ENCODE measurements around the gene HMG20A.

Gene HMG20A

GRCh38 chr15:77483425-77484140 lies 62.9 kb downstream of the HMG20A start:
- H3K9me3 ChIP-seq (ENCODE audit: control insufficient read depth in 5 of 5, low read length in 5 of 5): no peaks in the 10 kb centered on the region
- H3K36me3 ChIP-seq (ENCODE audit: control insufficient read depth in 5 of 5, insufficient read depth in 5 of 5, low read length in 5 of 5): peaks cover 24 to 43% (median 30%) of the 10 kb centered on the region in 5 donors

GRCh38 chr15:77484994-77485393 lies 64.3 kb downstream of the HMG20A start:
- Histone ChIP-seq H3K27me3 (ENCODE audit: control insufficient read depth in 5 of 5, insufficient read depth in 4 of 5, low read length in 5 of 5) (no peaks in the 10 kb centered on the region), H3K27ac (ENCODE audit: low read depth, low read length) (no peak overlapping the region), H3K4me1 (ENCODE audit: control insufficient read depth in 5 of 5, insufficient read depth in 5 of 5, low read length in 5 of 5) (peaks cover 2 to 37% (median 21%) of the 10 kb centered on the region in 5 donors), H3K9me3 (ENCODE audit: control insufficient read depth in 5 of 5, low read length in 5 of 5) (no peaks in the 10 kb centered on the region), H3K36me3 (ENCODE audit: control insufficient read depth in 5 of 5, insufficient read depth in 5 of 5, low read length in 5 of 5) (peaks cover 17 to 30% (median 19%) of the 10 kb centered on the region in 5 donors), H3K9ac (ENCODE audit: low read length in 5 of 5) (no peak overlapping the region), H3K4me3 (ENCODE audit: low read depth in 1 of 5, low read length in 5 of 5) (no peak overlapping the region)

More at GRCh38 chr15:77483425-77484140, 62.9 kb downstream of the HMG20A start:
- Histone ChIP-seq H3K27me3 (ENCODE audit: control insufficient read depth in 5 of 5, insufficient read depth in 4 of 5, low read length in 5 of 5) (no peaks in the 10 kb centered on the region), H3K27ac (ENCODE audit: low read depth, low read length) (no peak overlapping the region), H3K4me3 (ENCODE audit: low read depth in 1 of 5, low read length in 5 of 5) (no peak overlapping the region), H3K9ac (ENCODE audit: low read length in 5 of 5) (no peak overlapping the region), H3K4me1 (ENCODE audit: control insufficient read depth in 5 of 5, insufficient read depth in 5 of 5, low read length in 5 of 5) (peaks cover 2 to 37% (median 21%) of the 10 kb centered on the region in 5 donors)

DNA sequence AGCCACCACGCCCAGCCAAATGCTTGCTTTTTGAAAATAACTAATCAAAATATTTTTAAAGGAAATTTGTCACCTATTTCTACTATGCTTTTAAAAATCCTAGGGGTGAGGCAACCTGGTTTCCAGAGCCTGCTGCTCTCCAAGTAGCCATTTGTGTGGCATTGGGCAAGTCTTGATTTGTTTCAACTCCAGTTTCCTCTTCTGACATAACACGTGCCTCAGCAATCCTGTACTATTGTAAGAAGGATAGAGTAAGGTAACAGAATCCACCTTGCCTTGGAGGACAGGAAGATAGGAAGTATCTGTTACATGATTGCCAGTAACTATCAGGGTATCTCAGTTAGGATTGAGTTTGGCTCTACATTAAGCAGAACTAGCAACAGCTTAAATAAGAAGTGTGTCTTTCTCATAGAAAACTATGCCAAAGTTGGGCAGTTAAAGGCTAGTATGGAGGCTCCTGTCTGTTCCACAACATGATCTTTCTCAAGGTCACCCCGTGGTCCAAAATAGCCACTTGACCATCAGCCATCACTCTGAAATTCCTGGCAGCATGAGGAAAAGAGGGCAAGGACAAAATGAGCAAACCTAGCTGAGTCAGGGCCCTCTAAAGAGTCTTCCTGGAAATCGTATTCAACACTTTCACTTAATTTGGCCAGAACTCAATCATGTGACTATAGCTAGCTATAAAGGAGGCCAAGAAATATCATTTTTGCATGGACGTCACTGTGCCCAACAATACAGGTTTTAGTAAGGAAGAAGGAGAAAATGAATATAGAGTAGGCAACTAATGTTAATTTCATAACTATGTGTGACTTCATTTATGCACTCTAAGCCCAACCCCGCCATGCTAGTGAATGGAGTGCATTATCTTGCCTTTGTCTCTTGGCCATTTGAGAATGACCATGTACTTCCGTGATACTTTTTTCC lies 66.1 kb downstream of the HMG20A start:
- H3K4me1 ChIP-seq (ENCODE audit: control insufficient read depth in 5 of 5, insufficient read depth in 5 of 5, low read length in 5 of 5): peaks cover 2 to 34% (median 21%) of the 10 kb centered on the region in 5 donors
- no peaks in the 10 kb centered on the region for H3K27me3 ChIP-seq (ENCODE audit: control insufficient read depth in 5 of 5, insufficient read depth in 4 of 5, low read length in 5 of 5)
- H3K36me3 ChIP-seq (ENCODE audit: control insufficient read depth in 5 of 5, insufficient read depth in 5 of 5, low read length in 5 of 5): peaks cover 13 to 24% (median 19%) of the 10 kb centered on the region in 5 donors
- no peaks in the 10 kb centered on the region for H3K9me3 ChIP-seq (ENCODE audit: control insufficient read depth in 5 of 5, low read length in 5 of 5)
- peak overlapping the region; percentile 42 for H3K27ac ChIP-seq (ENCODE audit: low read depth, low read length)
- H3K4me3 ChIP-seq (ENCODE audit: low read depth in 1 of 5, low read length in 5 of 5): no peak overlapping the region
- no peak overlapping the region for H3K9ac ChIP-seq (ENCODE audit: low read length in 5 of 5)

DNA sequence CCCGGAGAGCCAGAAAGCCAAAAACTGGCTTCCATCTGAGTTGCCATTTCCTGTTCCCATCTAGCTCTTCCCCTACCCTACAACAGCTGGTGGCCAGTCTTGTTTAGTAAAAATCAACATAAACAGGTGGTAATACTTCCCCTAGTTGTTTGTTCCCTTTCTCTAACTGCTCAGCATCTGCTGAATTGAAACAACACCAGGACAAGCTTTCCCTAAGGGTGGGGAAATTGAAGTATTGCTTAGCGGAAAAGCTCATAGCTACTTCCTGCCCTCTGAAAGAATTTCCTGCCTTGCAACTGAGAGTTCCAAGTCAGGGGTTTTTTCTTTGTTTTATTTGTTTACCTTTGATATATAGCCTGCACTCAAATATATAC lies 66.8 kb downstream of the HMG20A start:
- Histone ChIP-seq H3K4me3 (ENCODE audit: low read depth in 1 of 5, low read length in 5 of 5) (no peak overlapping the region), H3K9ac (ENCODE audit: low read length in 5 of 5) (no peak overlapping the region), H3K9me3 (ENCODE audit: control insufficient read depth in 5 of 5, low read length in 5 of 5) (no peaks in the 10 kb centered on the region), H3K4me1 (ENCODE audit: control insufficient read depth in 5 of 5, insufficient read depth in 5 of 5, low read length in 5 of 5) (peaks cover 2 to 27% (median 20%) of the 10 kb centered on the region in 5 donors), H3K27ac (ENCODE audit: low read depth, low read length) (peak overlapping the region; percentile 42), H3K36me3 (ENCODE audit: control insufficient read depth in 5 of 5, insufficient read depth in 5 of 5, low read length in 5 of 5) (peaks cover 9 to 24% (median 19%) of the 10 kb centered on the region in 5 donors), H3K27me3 (ENCODE audit: control insufficient read depth in 5 of 5, insufficient read depth in 4 of 5, low read length in 5 of 5) (no peaks in the 10 kb centered on the region)

DNA sequence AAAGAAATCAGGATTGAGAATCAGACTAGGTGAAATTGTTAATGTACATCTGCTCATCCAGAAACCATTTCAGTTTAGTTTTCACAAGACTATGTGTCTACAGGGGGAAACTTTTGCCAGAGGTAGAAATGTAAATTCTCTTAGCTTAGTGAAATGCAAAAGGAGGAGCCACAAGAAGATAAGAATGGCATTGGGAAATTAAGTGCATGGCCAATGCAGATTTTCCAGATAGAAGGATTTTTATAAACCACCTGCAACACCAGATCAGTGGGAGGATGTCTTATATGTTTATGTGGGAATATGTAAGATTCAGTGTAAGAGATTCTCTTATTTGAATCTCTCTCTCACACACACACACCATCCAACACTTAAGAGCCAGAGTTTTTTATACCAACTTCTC lies 67.2 kb downstream of the HMG20A start:
- no peaks in the 10 kb centered on the region for H3K9me3 ChIP-seq (ENCODE audit: control insufficient read depth in 5 of 5, low read length in 5 of 5)
- H3K4me1 ChIP-seq (ENCODE audit: control insufficient read depth in 5 of 5, insufficient read depth in 5 of 5, low read length in 5 of 5): peaks cover 2 to 23% (median 16%) of the 10 kb centered on the region in 5 donors
- no peak overlapping the region for H3K9ac ChIP-seq (ENCODE audit: low read length in 5 of 5)
- H3K27me3 ChIP-seq (ENCODE audit: control insufficient read depth in 5 of 5, insufficient read depth in 4 of 5, low read length in 5 of 5): no peaks in the 10 kb centered on the region
- peaks cover 5 to 21% (median 19%) of the 10 kb centered on the region in 5 donors for H3K36me3 ChIP-seq (ENCODE audit: control insufficient read depth in 5 of 5, insufficient read depth in 5 of 5, low read length in 5 of 5)
- H3K4me3 ChIP-seq (ENCODE audit: low read depth in 1 of 5, low read length in 5 of 5): no peak overlapping the region
- peak overlapping the region; percentile 42 for H3K27ac ChIP-seq (ENCODE audit: low read depth, low read length)

GRCh38 chr15:77489647-77490046 lies 69.0 kb downstream of the HMG20A start:
- H3K27me3 ChIP-seq (ENCODE audit: control insufficient read depth in 5 of 5, insufficient read depth in 4 of 5, low read length in 5 of 5): no peaks in the 10 kb centered on the region
- no peak overlapping the region for H3K4me3 ChIP-seq (ENCODE audit: low read depth in 1 of 5, low read length in 5 of 5)
- no peak overlapping the region for H3K27ac ChIP-seq (ENCODE audit: low read depth, low read length)
- no peak overlapping the region for H3K9ac ChIP-seq (ENCODE audit: low read length in 5 of 5)
- no peaks in the 10 kb centered on the region for H3K9me3 ChIP-seq (ENCODE audit: control insufficient read depth in 5 of 5, low read length in 5 of 5)
- H3K36me3 ChIP-seq (ENCODE audit: control insufficient read depth in 5 of 5, insufficient read depth in 5 of 5, low read length in 5 of 5): peaks cover 0 to 5% (median 4%) of the 10 kb centered on the region in 5 donors
- H3K4me1 ChIP-seq (ENCODE audit: control insufficient read depth in 5 of 5, insufficient read depth in 5 of 5, low read length in 5 of 5): peaks cover 2 to 28% (median 22%) of the 10 kb centered on the region in 5 donors

GRCh38 chr15:77493324-77493907 lies 72.7 kb downstream of the HMG20A start:
- Histone ChIP-seq H3K36me3 (ENCODE audit: control insufficient read depth in 5 of 5, insufficient read depth in 5 of 5, low read length in 5 of 5) (no peaks in the 10 kb centered on the region), H3K27me3 (ENCODE audit: control insufficient read depth in 5 of 5, insufficient read depth in 4 of 5, low read length in 5 of 5) (no peaks in the 10 kb centered on the region), H3K27ac (ENCODE audit: low read depth, low read length) (no peak overlapping the region), H3K4me3 (ENCODE audit: low read depth in 1 of 5, low read length in 5 of 5) (no peak overlapping the region), H3K9ac (ENCODE audit: low read length in 5 of 5) (no peak overlapping the region), H3K9me3 (ENCODE audit: control insufficient read depth in 5 of 5, low read length in 5 of 5) (no peaks in the 10 kb centered on the region), H3K4me1 (ENCODE audit: control insufficient read depth in 5 of 5, insufficient read depth in 5 of 5, low read length in 5 of 5) (peaks cover 22 to 55% (median 48%) of the 10 kb centered on the region in 5 donors)

DNA sequence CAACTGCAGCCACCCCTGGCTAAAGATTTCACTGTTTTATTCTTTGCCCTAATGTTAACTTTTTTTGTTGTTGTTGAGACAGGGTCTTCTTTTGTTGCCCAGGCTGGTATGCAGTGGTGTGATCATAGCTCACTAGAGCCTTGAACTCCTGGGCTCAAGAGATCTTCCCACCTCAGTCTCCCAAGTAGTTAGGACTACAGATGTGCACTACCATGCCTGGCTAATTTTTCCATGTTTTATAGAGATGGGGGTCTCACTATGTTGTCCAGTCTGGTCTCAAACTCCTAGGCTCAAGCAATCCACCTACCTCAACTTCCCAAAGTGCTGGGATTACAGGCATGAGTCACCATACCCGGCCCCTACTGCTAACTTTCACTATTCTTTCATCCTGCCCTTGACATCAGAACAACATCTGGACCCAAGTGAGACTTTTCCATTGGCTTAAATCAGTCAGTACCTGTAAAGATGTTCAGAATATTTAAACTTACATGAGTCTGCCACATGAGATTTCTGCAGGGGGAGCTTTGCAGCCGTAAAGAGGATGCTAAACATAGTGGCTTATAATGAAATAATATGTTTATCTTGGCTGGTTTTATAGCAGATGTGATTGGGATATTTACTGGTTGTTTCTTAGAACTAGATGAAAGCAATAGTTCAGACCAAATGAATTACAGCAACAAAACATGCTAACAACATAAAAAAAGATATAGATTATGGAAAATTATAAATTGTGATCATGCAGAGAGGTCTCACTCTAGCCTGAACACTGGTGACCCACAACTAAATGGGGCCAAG lies 73.6 kb downstream of the HMG20A start:
- H3K9me3 ChIP-seq (ENCODE audit: control insufficient read depth in 5 of 5, low read length in 5 of 5): no peaks in the 10 kb centered on the region
- H3K27me3 ChIP-seq (ENCODE audit: control insufficient read depth in 5 of 5, insufficient read depth in 4 of 5, low read length in 5 of 5): no peaks in the 10 kb centered on the region
- H3K4me3 ChIP-seq (ENCODE audit: low read depth in 1 of 5, low read length in 5 of 5): no peak overlapping the region
- H3K9ac ChIP-seq (ENCODE audit: low read length in 5 of 5): no peak overlapping the region
- H3K27ac ChIP-seq (ENCODE audit: low read depth, low read length): no peak overlapping the region
- no peaks in the 10 kb centered on the region for H3K36me3 ChIP-seq (ENCODE audit: control insufficient read depth in 5 of 5, insufficient read depth in 5 of 5, low read length in 5 of 5)
- H3K4me1 ChIP-seq (ENCODE audit: control insufficient read depth in 5 of 5, insufficient read depth in 5 of 5, low read length in 5 of 5): peaks cover 24 to 63% (median 50%) of the 10 kb centered on the region in 5 donors

DNA sequence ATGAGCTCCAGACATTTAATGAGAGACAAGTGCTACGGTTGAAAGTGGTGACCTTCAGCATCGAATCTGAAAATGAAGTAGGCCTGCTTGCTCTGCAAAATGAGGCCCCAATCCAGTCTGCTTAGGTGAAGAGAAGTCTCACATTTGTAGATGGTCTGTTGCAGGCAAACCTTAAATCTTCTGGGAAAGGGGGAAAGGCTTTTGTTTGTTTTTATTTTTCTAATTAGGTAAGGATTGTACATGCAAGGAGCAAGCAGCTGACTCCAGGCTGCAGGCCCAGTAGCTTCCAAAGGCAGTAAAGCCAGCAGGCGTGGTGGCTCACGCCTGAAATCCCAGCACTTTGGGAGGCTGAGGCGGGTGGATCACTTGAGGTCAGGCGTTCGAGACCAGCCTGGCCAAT lies 74.3 kb downstream of the HMG20A start:
- Histone ChIP-seq H3K27me3 (ENCODE audit: control insufficient read depth in 5 of 5, insufficient read depth in 4 of 5, low read length in 5 of 5) (no peaks in the 10 kb centered on the region), H3K4me3 (ENCODE audit: low read depth in 1 of 5, low read length in 5 of 5) (no peak overlapping the region), H3K36me3 (ENCODE audit: control insufficient read depth in 5 of 5, insufficient read depth in 5 of 5, low read length in 5 of 5) (no peaks in the 10 kb centered on the region), H3K4me1 (ENCODE audit: control insufficient read depth in 5 of 5, insufficient read depth in 5 of 5, low read length in 5 of 5) (peaks cover 24 to 65% (median 50%) of the 10 kb centered on the region in 5 donors), H3K9me3 (ENCODE audit: control insufficient read depth in 5 of 5, low read length in 5 of 5) (no peaks in the 10 kb centered on the region), H3K9ac (ENCODE audit: low read length in 5 of 5) (no peak overlapping the region), H3K27ac (ENCODE audit: low read depth, low read length) (no peak overlapping the region)
